ENCODE data around the gene C20orf204.

- no peak for TF ChIP-seq POLR2A (IDR thresholded peaks at IDR 0.05; ENCODE audit: control extremely low read depth in 1 of 2, low read depth in 2 of 2, low read length in 2 of 2)
- no peak for TF ChIP-seq POLR2AphosphoS5 (IDR thresholded peaks at IDR 0.05; ENCODE audit: low read depth, low read length)
- no peak for TF ChIP-seq CBX8 (IDR thresholded peaks at IDR 0.05; ENCODE audit: borderline replicate concordance, low read depth, low read length)
These were observed 11.6 kb upstream of the C20orf204 start for GRCh38 chr20:64024141-64024990.
